Measurements from ENCODE around the gene TBC1D32.
"Not testable (repeated sequence)": the region's sequence is repeated elsewhere in the genome, so short reads cannot be mapped to it uniquely, and the experiment has no call there.

Gene TBC1D32

GRCh38 chr6:121175827-121176226 lies 158.5 kb downstream of the TBC1D32 start:
- Histone ChIP-seq H3K36me3 (ENCODE audit: control insufficient read depth in 2 of 2, insufficient read depth in 1 of 2, low read length in 2 of 2) (peaks cover 0 to 7% of the 10 kb centered on the region in 2 experiments; a peak in 1 of 3 replicates), H3K27ac (ENCODE audit: extremely low read depth, low read depth, low read length) (no peak overlapping the region), H3K9me3 (ENCODE audit: control insufficient read depth, insufficient read depth, low read depth, low read length) (no peaks in the 10 kb centered on the region), H3K4me1 (ENCODE audit: control insufficient read depth, insufficient read depth, low read length) (no peaks in the 10 kb centered on the region), H3K4me3 (ENCODE audit: low read depth, low read length) (no peak overlapping the region)
- POLR2A ChIA-PET = no interaction called here
- CTCF ChIA-PET = no interaction called here
- TF ChIP-seq ZSCAN5A (tag by site-specific recombination; IDR thresholded peaks at IDR 0.05) (no peak), ZNF621 (tag by site-specific recombination; IDR thresholded peaks at IDR 0.05) (no peak), ZNF362 (tag by site-specific recombination; IDR thresholded peaks at IDR 0.05) (no peak), ZNF623 (tag by site-specific recombination; IDR thresholded peaks at IDR 0.05) (no peak), ZNF785 (tag by site-specific recombination; IDR thresholded peaks at IDR 0.05) (no peak), ZNF302 (tag by site-specific recombination; IDR thresholded peaks at IDR 0.05; ENCODE audit: low read depth) (no peak), HOXA7 (CRISPR knock-in tag; IDR thresholded peaks at IDR 0.05; ENCODE audit: borderline replicate concordance) (no peak)

GRCh38 chr6:121172451-121172850 lies 161.8 kb downstream of the TBC1D32 start:
- POLR2A ChIA-PET; H3K4me1 ChIP-seq (ENCODE audit: control insufficient read depth, insufficient read depth, low read length); H3K27ac ChIP-seq (ENCODE audit: extremely low read depth, low read depth, low read length); H3K4me3 ChIP-seq (ENCODE audit: low read depth, low read length); H3K36me3 ChIP-seq (ENCODE audit: control insufficient read depth in 2 of 2, insufficient read depth in 1 of 2, low read length in 2 of 2); H3K9me3 ChIP-seq (ENCODE audit: control insufficient read depth, insufficient read depth, low read depth, low read length): not testable (repeated sequence)
- CTCF ChIA-PET = interaction anchor here (0.8 kb wide), 1 partner anchor 25 kb away, joined by 3 read pairs; no protein-coding TSS in a partner anchor

- Histone ChIP-seq H3K4me3 (ENCODE audit: low read depth, low read length) (no peak overlapping the region), H3K4me1 (ENCODE audit: control insufficient read depth, insufficient read depth, low read length) (no peaks in the 10 kb centered on the region), H3K9me3 (ENCODE audit: control insufficient read depth, insufficient read depth, low read depth, low read length) (no peaks in the 10 kb centered on the region), H3K36me3 (ENCODE audit: control insufficient read depth in 2 of 2, insufficient read depth in 1 of 2, low read length in 2 of 2) (no peaks in the 10 kb centered on the region), H3K27ac (ENCODE audit: extremely low read depth, low read depth, low read length) (no peak overlapping the region)
- POLR2A ChIA-PET = no interaction called here
- TF ChIP-seq ZNF354C (tag by site-specific recombination; IDR thresholded peaks at IDR 0.05; ENCODE audit: borderline replicate concordance, low read depth) = no peak
- TF ChIP-seq ZNF624 (tag by site-specific recombination; IDR thresholded peaks at IDR 0.05) = no peak
- no peak for TF ChIP-seq ZNF843 (tag by site-specific recombination; IDR thresholded peaks at IDR 0.05)
- TF ChIP-seq ZNF792 (tag by site-specific recombination; IDR thresholded peaks at IDR 0.05) = no peak
- no peak for TF ChIP-seq ZNF473 (tag by site-specific recombination; IDR thresholded peaks at IDR 0.05)
- no peak for TF ChIP-seq ZNF202 (tag by site-specific recombination; IDR thresholded peaks at IDR 0.05; ENCODE audit: borderline replicate concordance)
- TF ChIP-seq ZSCAN30 (tag by site-specific recombination; IDR thresholded peaks at IDR 0.05) = no peak
- no peak for TF ChIP-seq ZNF48 (tag by site-specific recombination; IDR thresholded peaks at IDR 0.05)
- no peak for TF ChIP-seq ZNF280D (tag by site-specific recombination; IDR thresholded peaks at IDR 0.05)
- TF ChIP-seq ZNF37A (tag by site-specific recombination; IDR thresholded peaks at IDR 0.05) = no peak
- no peak for TF ChIP-seq ZNF10 (tag by site-specific recombination; IDR thresholded peaks at IDR 0.05)
- CTCF ChIA-PET = no interaction called here
Measured at GRCh38 chr6:121171879-121172278, 162.4 kb downstream of the TBC1D32 start.
